ENCODE data around the gene LTBP1.

DNA sequence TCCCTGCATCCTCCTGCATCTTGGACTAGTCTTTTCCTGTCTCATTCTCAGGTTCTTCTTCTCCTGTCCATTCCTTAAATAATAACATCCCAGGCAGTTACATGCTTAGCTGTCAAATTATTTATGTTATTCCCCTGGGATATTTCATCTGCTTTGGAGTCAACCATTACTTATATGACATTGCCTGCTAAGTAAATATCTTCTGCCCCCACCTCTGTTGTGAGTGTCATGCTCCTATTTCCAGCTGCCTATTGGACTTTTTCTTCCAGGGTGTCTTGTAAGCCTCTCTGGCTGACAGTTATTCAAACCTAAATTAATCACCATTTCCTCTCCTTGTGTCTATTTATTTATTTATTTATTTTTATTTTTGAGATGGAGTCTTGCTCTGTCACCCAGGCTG lies 405.0 kb downstream of the LTBP1 start:
- TF ChIP-seq ESRRA (IDR thresholded peaks at IDR 0.05; ENCODE audit: low read length) (no peak), SMARCA5 (IDR thresholded peaks at IDR 0.05) (no peak)

Data from GM12878 (cell line).